ENCODE measurements around the gene C1orf167. TPM values are rescaled to one million over a fixed set of nuclear protein-coding genes. Genes with fewer than 3 reads are reported as not detected.

The C1orf167 gene
- total and polyA plus RNA-seq, 2 donors from 2014 or later = 1.9 to 4.2 TPM

- no peak for FAIRE-seq
- DNase-seq = no peak
- Histone ChIP-seq H3K36me3 (ENCODE audit: control insufficient read depth in 2 of 3, insufficient read depth in 3 of 3, low read length in 3 of 3) (peaks cover 3 to 23% (median 6%) of the 10 kb centered on the region in 3 donors), H3K27ac (ENCODE audit: low read depth in 2 of 2, low read length in 2 of 2) (peak overlapping the region; percentile 99), H3K4me1 (ENCODE audit: control insufficient read depth in 2 of 3, insufficient read depth in 2 of 3, low read depth in 1 of 3, low read length in 3 of 3) (peaks cover 11 to 34% (median 29%) of the 10 kb centered on the region in 3 donors), H3K9ac (ENCODE audit: low read length in 3 of 3) (peak overlapping the region in 2 of 3 donors; percentile 11 to 81), H3K27me3 (ENCODE audit: control insufficient read depth, insufficient read depth, low read length) (no peaks in the 10 kb centered on the region), H3K4me3 (ENCODE audit: low read length in 3 of 3) (peak overlapping the region in 2 of 3 donors; percentile 68 to 87), H3K9me3 (ENCODE audit: control insufficient read depth in 2 of 3, insufficient read depth in 1 of 3, low read length in 3 of 3) (no peaks in the 10 kb centered on the region)
- intact Hi-C loops (cut with DNase I) = no loop called here
- TF ChIP-seq, protein P1, sequence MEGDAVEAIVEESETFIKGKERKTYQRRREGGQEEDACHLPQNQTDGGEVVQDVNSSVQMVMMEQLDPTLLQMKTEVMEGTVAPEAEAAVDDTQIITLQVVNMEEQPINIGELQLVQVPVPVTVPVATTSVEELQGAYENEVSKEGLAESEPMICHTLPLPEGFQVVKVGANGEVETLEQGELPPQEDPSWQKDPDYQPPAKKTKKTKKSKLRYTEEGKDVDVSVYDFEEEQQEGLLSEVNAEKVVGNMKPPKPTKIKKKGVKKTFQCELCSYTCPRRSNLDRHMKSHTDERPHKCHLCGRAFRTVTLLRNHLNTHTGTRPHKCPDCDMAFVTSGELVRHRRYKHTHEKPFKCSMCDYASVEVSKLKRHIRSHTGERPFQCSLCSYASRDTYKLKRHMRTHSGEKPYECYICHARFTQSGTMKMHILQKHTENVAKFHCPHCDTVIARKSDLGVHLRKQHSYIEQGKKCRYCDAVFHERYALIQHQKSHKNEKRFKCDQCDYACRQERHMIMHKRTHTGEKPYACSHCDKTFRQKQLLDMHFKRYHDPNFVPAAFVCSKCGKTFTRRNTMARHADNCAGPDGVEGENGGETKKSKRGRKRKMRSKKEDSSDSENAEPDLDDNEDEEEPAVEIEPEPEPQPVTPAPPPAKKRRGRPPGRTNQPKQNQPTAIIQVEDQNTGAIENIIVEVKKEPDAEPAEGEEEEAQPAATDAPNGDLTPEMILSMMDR (IDR thresholded peaks at IDR 0.05; ENCODE audit: borderline replicate concordance, extremely low read depth, insufficient read depth) = no peak
Observed at GRCh38 chr1:11807133-11807532, 45.1 kb downstream of the C1orf167 start.

DNA sequence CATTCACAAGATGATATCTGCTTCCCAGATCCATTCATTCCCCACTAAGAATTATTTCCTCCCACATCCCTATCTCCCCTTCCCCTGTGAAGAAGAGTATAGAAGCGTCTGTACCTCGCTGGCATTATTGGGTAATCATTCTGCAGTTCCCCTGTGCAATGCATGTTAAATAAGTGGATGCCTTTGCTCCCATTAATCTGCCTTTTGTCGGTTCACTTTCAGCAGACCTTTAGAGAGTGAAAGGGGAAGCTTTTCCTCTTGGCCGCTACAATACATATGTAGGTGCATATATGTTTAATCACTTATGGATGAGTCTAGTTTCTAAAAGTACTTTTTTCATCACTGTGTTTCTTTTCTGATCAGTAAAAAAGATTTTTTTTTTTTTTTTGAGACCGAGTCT is 51.0 kb downstream of the C1orf167 start:
- intact Hi-C loops (cut with DNase I) = no loop called here
- Histone ChIP-seq H3K27me3 (ENCODE audit: control insufficient read depth, insufficient read depth, low read length) (no peaks in the 10 kb centered on the region), H3K36me3 (ENCODE audit: control insufficient read depth in 2 of 3, insufficient read depth in 3 of 3, low read length in 3 of 3) (peaks cover 11 to 57% (median 25%) of the 10 kb centered on the region in 3 donors), H3K4me3 (ENCODE audit: low read length in 3 of 3) (no peak overlapping the region), H3K9ac (ENCODE audit: low read length in 3 of 3) (no peak overlapping the region), H3K4me1 (ENCODE audit: control insufficient read depth in 2 of 3, insufficient read depth in 2 of 3, low read depth in 1 of 3, low read length in 3 of 3) (peaks cover 0 to 3% (median 0%) of the 10 kb centered on the region in 3 donors), H3K9me3 (ENCODE audit: control insufficient read depth in 2 of 3, insufficient read depth in 1 of 3, low read length in 3 of 3) (no peaks in the 10 kb centered on the region), H3K27ac (ENCODE audit: low read depth in 2 of 2, low read length in 2 of 2) (no peak overlapping the region)
- FAIRE-seq = no peak
- TF ChIP-seq, protein P1 (IDR thresholded peaks at IDR 0.05; ENCODE audit: borderline replicate concordance, extremely low read depth, insufficient read depth) = no peak
- no peak for DNase-seq

- intact Hi-C loops (cut with DNase I) = no loop called here
- H3K27ac ChIP-seq (ENCODE audit: low read depth in 2 of 2, low read length in 2 of 2) = no peak overlapping the region
- H3K27me3 ChIP-seq (ENCODE audit: control insufficient read depth, insufficient read depth, low read length) = no peaks in the 10 kb centered on the region
- DNase-seq = no peak
- no peaks in the 10 kb centered on the region for H3K9me3 ChIP-seq (ENCODE audit: control insufficient read depth in 2 of 3, insufficient read depth in 1 of 3, low read length in 3 of 3)
- H3K36me3 ChIP-seq (ENCODE audit: control insufficient read depth in 2 of 3, insufficient read depth in 3 of 3, low read length in 3 of 3) = peaks cover 7 to 46% (median 24%) of the 10 kb centered on the region in 3 donors
- TF ChIP-seq, protein P1 (IDR thresholded peaks at IDR 0.05; ENCODE audit: borderline replicate concordance, extremely low read depth, insufficient read depth) = no peak
- no peak for FAIRE-seq
- H3K9ac ChIP-seq (ENCODE audit: low read length in 3 of 3) = no peak overlapping the region
- no peaks in the 10 kb centered on the region for H3K4me1 ChIP-seq (ENCODE audit: control insufficient read depth in 2 of 3, insufficient read depth in 2 of 3, low read depth in 1 of 3, low read length in 3 of 3)
- H3K4me3 ChIP-seq (ENCODE audit: low read length in 3 of 3) = no peak overlapping the region
Observed at GRCh38 chr1:11817192-11817591, 55.2 kb downstream of the C1orf167 start.

DNA sequence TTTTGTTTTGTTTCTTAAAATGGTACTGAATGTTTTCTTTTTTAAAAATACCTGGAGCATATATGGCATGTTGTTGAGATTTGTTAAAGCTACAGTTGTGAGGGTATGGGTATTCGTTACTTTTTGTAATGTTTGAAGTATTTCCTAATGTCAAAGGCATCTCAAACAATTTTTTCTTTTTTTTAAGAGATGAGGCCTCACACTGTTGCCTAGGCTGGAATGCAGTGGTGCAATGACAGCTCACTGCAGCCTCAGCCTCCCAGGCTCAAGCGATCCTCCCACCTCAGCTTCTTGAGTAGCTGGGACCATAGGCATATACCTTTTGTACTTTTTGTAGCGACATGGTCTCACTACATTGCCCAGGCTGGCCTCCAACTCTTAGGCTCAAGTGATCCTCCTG is 60.1 kb downstream of the C1orf167 start:
- no peak for FAIRE-seq
- TF ChIP-seq, protein P1 (IDR thresholded peaks at IDR 0.05; ENCODE audit: borderline replicate concordance, extremely low read depth, insufficient read depth) = no peak

More for the DNA sequence above, 60.1 kb downstream of the C1orf167 start:
- Histone ChIP-seq H3K9me3 (ENCODE audit: control insufficient read depth in 2 of 3, insufficient read depth in 1 of 3, low read length in 3 of 3) (no peaks in the 10 kb centered on the region), H3K4me1 (ENCODE audit: control insufficient read depth in 2 of 3, insufficient read depth in 2 of 3, low read depth in 1 of 3, low read length in 3 of 3) (no peaks in the 10 kb centered on the region), H3K9ac (ENCODE audit: low read length in 3 of 3) (no peak overlapping the region), H3K36me3 (ENCODE audit: control insufficient read depth in 2 of 3, insufficient read depth in 3 of 3, low read length in 3 of 3) (peaks cover 4 to 51% (median 40%) of the 10 kb centered on the region in 3 donors), H3K27ac (ENCODE audit: low read depth in 2 of 2, low read length in 2 of 2) (no peak overlapping the region), H3K4me3 (ENCODE audit: low read length in 3 of 3) (no peak overlapping the region), H3K27me3 (ENCODE audit: control insufficient read depth, insufficient read depth, low read length) (no peaks in the 10 kb centered on the region)
- intact Hi-C loops (cut with DNase I) = no loop called here
- DNase-seq = no peak
